GM23248 (cell line): ENCODE data around the gene PLIN5.

ENCODE experiments used
- EZH2 ChIP-seq: fragments of 200-600 bp; sonication (generic); IDR thresholded peaks from 2 replicates; pipeline ENCODE4 v1.6.1; 2018; ENCODE audit warnings: antibody characterized with exemption, mild to moderate bottlenecking; ENCODE audit not compliant: insufficient read depth, poor library complexity, severe bottlenecking
- EZH2phosphoT487 ChIP-seq: fragments of 200-600 bp; sonication (generic); IDR thresholded peaks from 2 replicates; pipeline ENCODE4 v1.6.1; 2018; ENCODE audit warnings: antibody characterized with exemption, moderate library complexity, mild to moderate bottlenecking, low read depth; ENCODE audit not compliant: insufficient read depth

- TF ChIP-seq EZH2 (no peak), EZH2phosphoT487 (no peak)
Observed at GRCh38 chr19:4557144-4557970, 22.3 kb upstream of the PLIN5 start.
